ENCODE measurements around the gene ZBTB22.

- peak; percentile 30 for TF ChIP-seq POLR2A (IDR thresholded peaks at IDR 0.05; ENCODE audit: low read length)
- no peak for TF ChIP-seq GATA1 (IDR thresholded peaks at IDR 0.05; ENCODE audit: low read depth, low read length)
These were observed 39.2 kb downstream of the ZBTB22 start for GRCh38 chr6:33278392-33278741.

Measured in erythroblast (primary cell).